Fibroblast of peridontal ligament (primary cell): ENCODE measurements around the gene MAP2K4.
"Not testable (repeated sequence)": the region's sequence is repeated elsewhere in the genome, so short reads cannot be mapped to it uniquely, and the experiment has no call there.

Experiments used
- DNase-seq: peaks from one replicate; pipeline ENCODE4 v3.0.0-alpha.2; 2010; ENCODE audit errors: extremely low read depth

The MAP2K4 gene

GRCh38 chr17:12020642-12021622, at the start of gene MAP2K4:
MAP2K4 (plus strand) TSS chr17:12020877; CDS start chr17:12020887, 10 bp downstream.
- DNase-seq = peak; percentile 78

DNA sequence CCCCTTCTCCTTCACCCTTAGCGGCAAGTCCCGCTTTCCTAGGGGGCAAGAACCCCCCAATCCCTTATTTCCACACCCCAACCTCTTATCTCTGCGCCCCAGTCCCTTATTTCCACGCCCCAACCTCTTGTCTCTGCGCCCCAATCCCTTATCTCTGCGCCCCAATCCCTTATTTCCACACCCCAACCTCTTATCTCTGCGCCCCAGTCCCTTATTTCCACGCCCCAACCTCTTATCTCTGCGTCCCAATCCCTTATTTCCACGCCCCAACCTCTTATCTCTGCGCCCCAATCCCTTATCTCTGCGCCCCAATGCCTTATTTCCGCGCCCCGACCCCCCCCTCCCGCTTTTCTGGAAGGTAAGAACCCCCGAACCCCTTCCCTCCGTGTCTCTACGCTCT, 47.9 kb upstream of the MAP2K4 start:
- not testable (repeated sequence) for DNase-seq

DNA sequence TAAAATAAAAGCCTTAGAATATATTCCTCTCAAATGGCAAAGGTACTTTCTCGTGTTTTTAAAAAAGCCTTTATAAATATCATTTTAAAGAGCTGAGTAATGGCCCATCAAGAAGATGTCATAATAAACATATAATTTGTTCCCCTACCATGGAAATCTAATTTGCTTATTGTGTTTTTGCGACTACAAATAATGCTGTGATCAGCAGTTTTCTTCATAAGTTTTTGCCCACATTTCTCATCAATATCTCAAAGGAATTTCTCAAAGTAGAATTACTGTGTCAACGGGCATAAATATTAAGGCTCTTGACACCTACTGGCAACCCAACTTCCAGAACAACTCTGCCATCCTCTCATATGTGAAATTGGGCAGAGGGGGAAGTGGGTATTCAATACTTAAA, 40.9 kb upstream of the MAP2K4 start:
- DNase-seq = no peak

GRCh38 chr17:11980813-11981212, 39.9 kb upstream of the MAP2K4 start:
- peak; percentile 11 for DNase-seq

DNA sequence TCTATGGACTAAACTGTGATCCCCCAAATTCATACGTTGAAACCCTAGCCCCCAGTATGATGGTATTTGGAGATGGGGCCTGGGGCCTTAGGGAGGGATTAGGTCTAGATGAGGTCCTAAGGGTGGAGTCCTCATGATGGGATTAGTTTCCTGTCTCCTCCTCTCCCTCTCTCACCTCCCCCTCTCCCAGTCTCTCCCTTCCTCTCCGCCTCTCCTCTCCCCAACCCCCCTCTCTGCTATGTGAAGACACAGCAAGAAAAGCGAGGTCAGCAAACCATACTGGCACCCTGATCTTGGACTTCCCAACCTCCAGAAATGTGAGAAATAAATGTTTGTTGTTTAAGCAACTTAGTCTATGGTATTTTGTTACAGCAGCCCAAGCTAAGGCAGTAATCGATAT, 38.8 kb upstream of the MAP2K4 start:
- DNase-seq = no peak

DNA sequence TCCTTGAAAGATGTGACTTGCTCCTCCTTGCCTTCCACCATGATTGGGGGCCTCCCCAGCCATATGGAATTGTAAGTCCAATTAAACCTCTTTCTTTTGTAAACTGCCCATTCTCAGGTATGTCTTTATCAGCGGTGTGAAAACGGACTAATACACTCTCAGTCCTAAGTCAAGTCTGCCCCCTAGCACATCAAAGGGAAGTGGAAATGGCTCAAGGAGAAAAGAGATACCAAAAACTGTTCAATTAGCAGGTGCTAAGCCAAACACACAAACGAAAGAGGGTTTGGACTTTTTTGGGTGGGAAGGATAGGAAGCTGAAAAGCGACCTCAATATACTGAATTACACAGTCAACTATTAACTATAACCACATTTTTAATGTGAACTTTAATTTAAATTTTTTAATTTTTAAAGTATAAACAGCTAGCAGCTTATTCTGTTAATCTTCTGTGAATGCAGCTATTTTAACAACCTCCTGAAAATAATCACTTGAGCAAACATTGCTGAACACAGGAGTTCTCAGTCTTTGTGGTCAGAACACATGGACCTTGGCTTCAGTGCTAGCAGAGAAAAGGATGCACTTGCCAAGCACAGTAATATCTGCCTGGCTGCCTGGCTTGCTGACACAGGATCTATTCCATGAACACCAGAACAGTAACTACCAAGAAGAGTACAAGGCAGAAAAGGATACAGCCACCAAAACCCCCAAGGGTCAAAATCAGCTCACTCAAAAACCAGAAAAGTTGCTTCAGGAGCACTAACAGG, 34.3 kb upstream of the MAP2K4 start:
- DNase-seq = peak; percentile 60

DNA sequence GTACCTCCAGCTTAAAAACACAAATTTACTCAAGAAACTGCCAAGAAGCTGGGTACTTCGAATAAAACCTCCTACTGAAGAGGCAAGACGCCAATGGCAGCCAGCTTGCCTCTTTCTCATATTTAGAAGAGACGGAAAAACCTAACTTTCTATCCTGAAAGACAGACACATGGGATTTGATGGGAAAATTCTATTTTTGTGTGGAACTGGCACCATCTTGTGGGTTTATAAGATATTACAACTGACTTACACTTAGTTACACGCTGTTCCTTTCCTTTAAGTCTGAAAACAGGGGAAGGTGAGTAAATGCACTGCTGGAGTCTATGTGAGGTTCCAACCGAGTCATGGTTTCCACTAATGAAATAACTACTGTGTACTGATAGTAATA, 33.7 kb upstream of the MAP2K4 start:
- peak; percentile 77 for DNase-seq

DNA sequence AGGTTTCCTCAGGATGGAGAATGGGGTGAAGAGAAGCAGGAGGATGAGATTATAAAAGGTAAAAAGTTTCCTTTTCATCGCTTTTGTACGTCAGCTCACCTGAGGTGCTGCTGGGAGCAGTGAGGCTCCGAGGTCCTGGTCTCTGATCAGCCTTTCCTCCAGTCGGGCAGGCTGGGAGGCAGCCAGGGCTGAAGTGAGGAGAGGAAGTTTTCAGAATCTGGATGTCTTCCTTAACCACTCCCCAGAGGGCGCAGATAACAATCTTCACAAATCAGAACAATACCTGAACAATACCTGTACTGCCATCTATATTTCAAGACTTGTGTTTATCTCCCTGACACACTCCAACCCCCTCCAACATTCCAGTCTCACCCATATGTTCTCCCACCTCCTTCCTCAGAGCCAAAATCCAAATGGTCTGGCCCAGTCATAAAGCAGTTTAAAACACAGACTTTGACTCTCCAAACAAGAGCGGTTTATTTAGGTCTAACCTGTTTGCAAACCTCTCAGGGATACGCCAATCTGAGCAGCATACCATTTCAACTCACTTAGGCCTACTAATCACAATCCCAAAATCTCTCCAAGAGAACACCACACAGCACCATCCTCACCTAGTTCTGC, 30.2 kb upstream of the MAP2K4 start:
- no peak for DNase-seq

DNA sequence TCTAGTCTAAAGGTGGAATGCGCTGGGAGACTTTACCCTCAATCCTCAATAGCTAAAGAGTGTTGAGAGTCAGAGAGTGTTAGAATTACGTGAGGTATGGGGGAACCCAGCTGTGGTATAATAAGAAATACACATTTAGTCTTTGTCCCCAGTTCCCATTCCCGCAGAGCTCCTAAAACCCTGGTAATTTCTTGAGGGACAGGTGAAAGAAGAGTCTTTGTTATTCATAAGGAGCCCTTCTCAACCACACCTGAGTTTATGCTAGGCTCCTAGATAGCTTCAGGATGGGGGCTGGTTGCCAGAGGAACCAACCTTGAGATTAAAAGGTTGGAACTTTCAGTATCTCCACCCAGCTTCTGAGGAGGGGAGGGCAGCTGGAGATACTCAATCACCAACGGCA, 29.2 kb upstream of the MAP2K4 start:
- no peak for DNase-seq

DNA sequence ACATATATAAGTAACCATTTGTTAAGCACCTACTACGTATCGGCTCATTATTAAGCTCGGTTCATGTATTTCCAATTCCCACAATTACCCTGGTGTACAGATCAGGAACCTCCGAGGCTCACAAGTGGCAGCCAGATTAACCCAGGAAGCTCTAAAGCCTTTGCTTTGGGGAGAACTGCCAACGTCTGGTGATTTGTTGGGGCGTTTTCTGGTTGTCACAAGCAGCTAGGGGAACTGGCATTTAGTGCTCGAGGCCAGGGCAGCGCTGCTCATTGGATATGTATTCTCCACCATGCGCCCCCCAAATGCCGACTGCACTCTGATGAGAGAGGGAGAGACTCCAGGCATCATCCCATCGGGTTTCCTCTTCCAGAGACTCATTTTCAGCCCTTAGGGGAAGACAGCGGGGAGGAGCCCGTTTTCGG, 23.9 kb upstream of the MAP2K4 start:
- peak; percentile 44 for DNase-seq

- DNase-seq = peak; percentile 86
Measured at GRCh38 chr17:11997147-11997971, 23.3 kb upstream of the MAP2K4 start, which contains the start of gene ZNF18. ZNF18 (minus strand) TSS chr17:11997475; CDS start chr17:11992829, 4,646 bp downstream.

- DNase-seq = no peak
Measured at GRCh38 chr17:11997972-11998233, 22.8 kb upstream of the MAP2K4 start.

DNA sequence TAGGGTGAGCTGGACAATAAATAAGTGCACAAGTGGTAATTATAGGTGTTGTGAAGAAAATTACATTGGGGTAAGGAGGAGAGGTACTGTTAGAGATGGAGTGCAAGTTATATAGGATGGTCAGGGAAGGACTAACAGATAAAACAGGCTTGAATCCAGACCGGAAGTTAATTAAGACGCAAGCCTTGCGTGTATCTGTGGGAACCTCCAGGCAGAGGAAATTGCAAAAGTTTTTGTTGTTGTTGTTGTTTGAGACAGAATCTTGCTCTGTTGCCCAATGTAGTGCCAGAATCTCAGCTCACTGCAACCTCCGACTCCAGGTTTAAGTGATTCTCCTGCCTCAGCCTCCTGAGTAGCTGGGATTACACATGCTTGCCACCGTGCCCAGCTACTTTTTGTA, 21.0 kb upstream of the MAP2K4 start:
- DNase-seq = no peak

GRCh38 chr17:12007466-12007865, 13.2 kb upstream of the MAP2K4 start:
- DNase-seq = no peak

DNA sequence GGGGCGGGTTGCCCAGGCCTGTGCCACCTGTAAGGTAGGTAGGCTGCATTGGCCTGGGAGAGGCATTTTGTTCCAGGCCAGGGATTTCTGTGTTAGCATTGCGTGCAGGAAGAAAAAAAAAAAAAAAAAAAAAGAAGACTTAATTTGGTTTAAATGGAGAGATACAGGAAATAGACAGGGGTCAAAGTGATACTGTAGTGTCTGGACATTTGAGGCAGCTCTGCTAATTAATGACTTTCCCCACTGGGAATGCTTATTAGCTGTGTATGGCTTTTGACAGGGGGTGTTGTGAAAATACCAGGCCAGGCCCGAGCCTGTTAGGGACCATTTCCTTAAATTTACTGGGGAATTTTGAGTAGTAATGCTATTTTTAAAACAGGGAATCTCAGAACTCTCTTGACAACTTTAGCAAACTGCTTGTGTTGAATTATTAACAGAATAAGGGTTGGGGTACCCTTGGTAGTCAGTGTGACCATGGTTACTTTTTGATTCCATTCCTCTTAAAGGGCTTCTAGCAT, 1.0 kb downstream of the MAP2K4 start:
- peak; percentile 5 for DNase-seq

GRCh38 chr17:12022310-12022709, 1.6 kb downstream of the MAP2K4 start:
- DNase-seq = no peak

DNA sequence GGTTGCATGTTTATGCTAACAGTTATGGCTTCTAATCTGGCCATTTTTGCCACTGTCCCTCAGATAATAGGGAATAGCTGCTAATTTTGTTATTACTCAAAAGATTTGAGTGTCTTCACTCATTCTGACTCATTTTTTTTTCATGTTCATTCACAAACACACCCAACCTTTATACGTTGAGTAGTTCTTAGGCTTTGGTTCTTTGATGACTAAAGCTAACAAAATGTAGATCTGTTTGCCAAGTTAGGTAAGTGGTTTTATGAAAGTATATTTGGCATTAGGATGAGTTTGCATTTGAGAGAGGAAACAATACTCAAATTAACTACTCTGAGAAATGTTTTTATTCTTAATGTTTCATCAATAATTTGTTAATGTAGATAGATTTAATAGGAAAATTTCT, 3.6 kb downstream of the MAP2K4 start:
- no peak for DNase-seq

DNA sequence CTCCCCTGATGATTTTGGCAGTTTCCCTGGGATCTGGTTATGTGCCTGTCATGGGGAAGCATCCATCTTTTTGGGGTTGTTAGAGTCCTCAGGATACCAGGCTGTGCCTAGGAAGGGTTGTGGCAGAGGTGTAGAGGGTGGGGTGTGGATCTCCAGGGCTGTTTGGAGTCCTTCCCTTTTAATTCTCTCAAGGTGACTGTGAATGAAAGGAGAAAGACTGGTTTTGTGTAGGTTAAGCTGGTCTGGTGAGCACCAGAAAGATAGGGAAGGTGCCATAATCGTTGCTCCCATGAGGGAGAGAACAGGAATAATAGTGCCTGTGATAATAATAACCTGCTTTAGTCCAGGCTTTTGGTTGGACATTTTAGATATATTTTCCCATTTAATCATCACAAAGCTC, 7.0 kb downstream of the MAP2K4 start:
- no peak for DNase-seq

GRCh38 chr17:12028611-12029010, 7.9 kb downstream of the MAP2K4 start:
- DNase-seq = no peak

- DNase-seq = no peak
Measured at GRCh38 chr17:12034538-12034937, 13.9 kb downstream of the MAP2K4 start.

DNA sequence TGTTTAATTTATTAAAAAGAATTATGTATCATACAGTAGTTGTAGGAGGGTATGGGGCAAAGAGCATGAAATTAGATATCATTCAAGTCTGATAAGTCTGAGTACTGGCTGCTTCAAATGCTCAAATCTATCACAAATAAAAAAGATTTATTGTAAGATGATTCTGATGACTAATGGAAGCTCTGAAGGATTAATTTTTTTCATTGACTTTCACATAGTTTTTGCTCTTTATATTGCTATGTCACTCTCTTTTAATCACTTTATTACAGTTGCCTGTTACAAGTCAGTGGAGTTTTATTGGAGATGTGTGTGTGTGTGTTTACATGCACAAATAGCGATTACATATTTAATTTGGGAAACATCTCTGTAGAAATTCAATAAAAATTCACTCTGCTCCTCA, 15.0 kb downstream of the MAP2K4 start:
- no peak for DNase-seq
